MCF 10A (cell line): Measurements from ENCODE around the gene DTX3L. TPM values are rescaled to one million over a fixed set of nuclear protein-coding genes. Genes with fewer than 3 reads are reported as not detected.

ENCODE experiments used
- BruUV-seq: library from RNA; stranded (reverse); fragments of 400-500 nt; replicated peaks from 2 replicates; lab custom pipeline; 2021; lab: Mats Ljungman, UMichigan
- CTCF ChIA-PET: fragments of 300-600 bp; sonication (Branson Sonifier 250); formaldehyde crosslinking; extraction: SDS; loops from one replicate; lab custom pipeline; 2021; ENCODE audit warnings: antibody characterized with exemption, inconsistent platforms; lab: Yijun Ruan, JAX
- POLR2A ChIA-PET: fragments of 300-600, 350-650 bp; sonication (Branson Sonifier 250); formaldehyde crosslinking; extraction: SDS; loops from one replicate; lab custom pipeline; 2020; ENCODE audit warnings: antibody characterized with exemption, inconsistent platforms; lab: Yijun Ruan, JAX
- DNase-seq: peaks from one replicate; pipeline ENCODE4 v3.0.0-alpha.2; 2018; ENCODE audit not compliant: unreplicated experiment
- H3K27ac Mint-ChIP-seq: one replicate; pipeline ENCODE4 v1.8.0; 2022; ENCODE audit warnings: mild to moderate bottlenecking, low read depth, mixed read lengths; ENCODE audit not compliant: unreplicated experiment
- H3K27me3 Mint-ChIP-seq: one replicate; pipeline ENCODE4 v1.8.0; 2022; ENCODE audit warnings: mixed read lengths; ENCODE audit not compliant: insufficient read depth, unreplicated experiment
- H3K36me3 Mint-ChIP-seq: one replicate; pipeline ENCODE4 v1.8.0; 2022; ENCODE audit warnings: mild to moderate bottlenecking, moderate library complexity, mixed read lengths; ENCODE audit not compliant: insufficient read depth, unreplicated experiment
- H3K4me1 Mint-ChIP-seq: one replicate; pipeline ENCODE4 v1.8.0; 2022; ENCODE audit warnings: mixed read lengths; ENCODE audit not compliant: insufficient read depth, unreplicated experiment
- H3K4me3 Mint-ChIP-seq: one replicate; pipeline ENCODE4 v1.8.0; 2022; ENCODE audit warnings: mild to moderate bottlenecking, moderate library complexity, mixed read lengths; ENCODE audit not compliant: unreplicated experiment
- H3K9me3 Mint-ChIP-seq: one replicate; pipeline ENCODE4 v1.8.0; 2022; ENCODE audit warnings: mixed read lengths; ENCODE audit not compliant: unreplicated experiment
- CTCF ChIP-seq: fragments of 200-600 bp; IDR thresholded peaks from one replicate; pipeline ENCODE4 v1.8.0; 2022; ENCODE audit warnings: antibody characterized with exemption, mild to moderate bottlenecking; ENCODE audit not compliant: unreplicated experiment
- intact Hi-C: fragments of 100-400 bp; cut with micrococcal nuclease; formaldehyde crosslinking; loops from 2 replicates; pipeline ENCODE4 v1.14.1; 2022
- total RNA-seq: library from RNA; stranded (reverse); gene quantifications from 2 replicates; pipeline ENCODE4 v1.2.3, GENCODE V29; 2022

Gene DTX3L
- total RNA-seq, 1 experiment from 2014 or later: 19.1 TPM

- no peak overlapping the region for H3K27ac Mint-ChIP-seq
- H3K36me3 Mint-ChIP-seq: peaks cover 5% of the 10 kb centered on the region
- H3K4me3 Mint-ChIP-seq: no peak overlapping the region
- intact Hi-C loops: no loop called here
- peaks cover 3% of the 10 kb centered on the region for H3K9me3 Mint-ChIP-seq
- H3K27me3 Mint-ChIP-seq: no peaks in the 10 kb centered on the region
- no peak for DNase-seq
- no TSS peak for BruUV-seq
- no peak for TF ChIP-seq CTCF
- ChIA-PET POLR2A (no interaction called here), CTCF (no interaction called here)
- H3K4me1 Mint-ChIP-seq: no peaks in the 10 kb centered on the region
Observed at GRCh38 chr3:122590610-122591009, 26.5 kb downstream of the DTX3L start.

DNA sequence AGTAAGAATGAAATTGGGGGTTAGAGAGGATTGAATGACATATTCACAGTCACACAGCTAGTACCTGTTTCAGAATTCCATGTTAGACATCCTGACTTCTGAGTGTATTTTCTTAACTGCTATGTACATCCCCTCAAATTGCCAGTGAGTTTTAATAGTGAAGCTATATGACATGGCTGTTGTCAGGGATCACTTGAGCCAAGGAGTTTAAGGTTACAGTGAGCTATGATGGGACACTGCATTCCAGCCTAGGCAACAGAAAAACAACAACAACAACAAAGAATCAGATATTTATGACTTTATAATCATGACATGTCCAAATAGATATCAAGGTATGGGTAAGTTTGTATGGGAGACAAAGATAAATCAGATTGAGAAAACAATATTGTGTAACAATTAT lies 29.9 kb downstream of the DTX3L start:
- BruUV-seq: no TSS peak
- Mint-ChIP-seq H3K4me1 (no peaks in the 10 kb centered on the region), H3K27me3 (no peaks in the 10 kb centered on the region), H3K27ac (no peak overlapping the region), H3K36me3 (no peaks in the 10 kb centered on the region), H3K9me3 (peaks cover 8% of the 10 kb centered on the region), H3K4me3 (no peak overlapping the region)
- CTCF ChIA-PET: no interaction called here
- no peak for DNase-seq
- POLR2A ChIA-PET: interaction anchor here (0.9 to 1.8 kb wide), 3 partner anchors 10 to 85 kb away, joined by 3 to 5 read pairs (median 4); no protein-coding TSS in a partner anchor
- intact Hi-C loops: no loop called here
- TF ChIP-seq CTCF: no peak

DNA sequence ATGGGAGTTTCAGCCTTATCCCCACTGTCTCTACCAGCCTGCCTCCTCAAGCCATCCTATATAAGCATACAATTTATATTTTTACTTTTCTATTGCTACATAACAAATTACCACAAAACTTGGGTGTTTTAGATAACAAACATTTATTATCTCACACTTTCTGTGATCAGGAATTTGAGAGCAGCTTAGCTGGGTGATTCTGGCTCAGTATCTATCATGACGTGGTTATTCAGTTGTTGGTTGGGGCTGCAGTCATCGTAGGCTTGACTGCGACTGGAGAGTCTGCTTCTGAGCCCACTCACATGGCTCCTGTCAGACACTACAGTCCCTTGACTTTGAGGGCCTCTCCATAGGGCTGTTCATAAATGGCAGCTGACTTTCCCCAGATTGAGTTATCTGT lies 34.0 kb downstream of the DTX3L start:
- no peak for TF ChIP-seq CTCF
- H3K27me3 Mint-ChIP-seq: peaks cover 7% of the 10 kb centered on the region
- ChIA-PET POLR2A (interaction anchor here (1.1 kb wide), 1 partner anchor 12 kb away, joined by 4 read pairs; no protein-coding TSS in a partner anchor), CTCF (no interaction called here)
- H3K4me1 Mint-ChIP-seq: no peaks in the 10 kb centered on the region
- no peak for DNase-seq
- intact Hi-C loops: no loop called here
- no peak overlapping the region for H3K4me3 Mint-ChIP-seq
- no peaks in the 10 kb centered on the region for H3K36me3 Mint-ChIP-seq
- BruUV-seq: no TSS peak
- no peak overlapping the region for H3K27ac Mint-ChIP-seq
- peaks cover 8% of the 10 kb centered on the region for H3K9me3 Mint-ChIP-seq

DNA sequence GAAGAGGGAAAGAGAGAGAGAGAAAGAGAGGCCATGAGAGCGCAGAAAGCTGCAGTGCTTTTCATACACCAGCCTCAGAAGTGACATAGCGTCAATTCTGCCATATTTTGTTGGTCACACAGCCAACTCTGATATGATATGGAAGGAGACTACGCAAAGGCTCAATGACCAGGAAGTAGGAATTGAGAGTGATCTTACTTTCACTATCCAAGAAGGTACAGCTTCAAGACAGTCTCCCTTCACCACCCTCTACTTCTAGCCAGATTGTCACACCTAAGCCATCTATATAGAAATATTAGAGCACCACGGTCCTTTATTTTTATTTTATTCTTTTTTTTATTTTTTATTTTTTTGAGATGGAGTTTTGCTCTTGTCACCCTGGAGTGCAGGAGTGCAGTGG lies 34.4 kb downstream of the DTX3L start:
- DNase-seq: no peak
- Mint-ChIP-seq H3K27me3 (peaks cover 7% of the 10 kb centered on the region), H3K9me3 (peaks cover 8% of the 10 kb centered on the region), H3K4me3 (no peak overlapping the region), H3K27ac (no peak overlapping the region), H3K4me1 (no peaks in the 10 kb centered on the region), H3K36me3 (no peaks in the 10 kb centered on the region)
- CTCF ChIA-PET: no interaction called here
- intact Hi-C loops: no loop called here
- TF ChIP-seq CTCF: no peak
- no TSS peak for BruUV-seq
- POLR2A ChIA-PET: interaction anchor here (1.1 kb wide), 1 partner anchor 12 kb away, joined by 4 read pairs; no protein-coding TSS in a partner anchor
